GM19193 (cell line): ENCODE results near the gene AICDA.

Experiments used
- POLR2A ChIP-seq: IDR thresholded peaks from 4 replicates; pipeline ENCODE4 v1.6.1; 2011; ENCODE audit not compliant: insufficient read depth, insufficient read length; ENCODE audit errors: extremely low read depth

Gene AICDA

GRCh38 chr12:8563356-8563755, 49.3 kb downstream of the AICDA start:
- no peak for TF ChIP-seq POLR2A

GRCh38 chr12:8562310-8562709, 50.3 kb downstream of the AICDA start:
- TF ChIP-seq POLR2A: no peak

GRCh38 chr12:8561011-8561410, 51.6 kb downstream of the AICDA start:
- TF ChIP-seq POLR2A: no peak

GRCh38 chr12:8559676-8560075, 53.0 kb downstream of the AICDA start:
- no peak for TF ChIP-seq POLR2A

GRCh38 chr12:8556531-8557097, 56.0 kb downstream of the AICDA start:
- TF ChIP-seq POLR2A: no peak

GRCh38 chr12:8554451-8555195, 58.0 kb downstream of the AICDA start:
- no peak for TF ChIP-seq POLR2A

GRCh38 chr12:8553088-8553627, 59.5 kb downstream of the AICDA start:
- no peak for TF ChIP-seq POLR2A
